A673 (cell line): ENCODE measurements around the gene PPT1.

Experiments used
- EZH2 ChIP-seq: fragments of 200-600 bp; sonication (generic); IDR thresholded peaks from 2 replicates; pipeline ENCODE4 v1.6.1; 2017; ENCODE audit warnings: borderline replicate concordance, low read depth, mild to moderate bottlenecking, mixed read lengths, antibody characterized with exemption, low read length; ENCODE audit not compliant: poor library complexity, severe bottlenecking
- TF ChIP-seq, protein P1 (sequence below): fragments of 300-800, 200-600 bp; sonication (generic); conservative IDR thresholded peaks from 2 replicates; pipeline ENCODE4 v1.5.1; 2017; ENCODE audit warnings: low read depth, mild to moderate bottlenecking, antibody characterized with exemption, low read length, moderate library complexity, mixed read lengths

DNA sequence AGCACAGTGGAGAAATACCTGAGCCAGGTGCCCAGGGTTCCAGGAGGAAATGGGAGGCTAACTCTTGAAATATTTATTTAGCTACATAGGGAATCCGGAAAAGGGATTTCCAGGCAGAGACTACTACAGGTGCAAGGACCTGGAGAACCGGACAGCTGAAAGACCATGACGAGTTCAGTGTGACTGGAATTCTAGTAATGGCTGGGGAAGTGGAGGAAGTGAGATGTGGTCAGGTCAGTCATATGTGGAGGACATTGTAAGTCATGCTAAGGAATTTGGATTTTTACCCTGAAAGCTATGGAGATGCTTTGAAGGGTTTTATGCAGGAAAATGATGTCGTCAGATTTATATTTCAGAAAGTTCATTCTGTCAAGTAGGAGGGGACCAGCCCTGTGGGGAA is 54.7 kb downstream of the PPT1 start:
- no peak for TF ChIP-seq EZH2
- TF ChIP-seq, protein P1, sequence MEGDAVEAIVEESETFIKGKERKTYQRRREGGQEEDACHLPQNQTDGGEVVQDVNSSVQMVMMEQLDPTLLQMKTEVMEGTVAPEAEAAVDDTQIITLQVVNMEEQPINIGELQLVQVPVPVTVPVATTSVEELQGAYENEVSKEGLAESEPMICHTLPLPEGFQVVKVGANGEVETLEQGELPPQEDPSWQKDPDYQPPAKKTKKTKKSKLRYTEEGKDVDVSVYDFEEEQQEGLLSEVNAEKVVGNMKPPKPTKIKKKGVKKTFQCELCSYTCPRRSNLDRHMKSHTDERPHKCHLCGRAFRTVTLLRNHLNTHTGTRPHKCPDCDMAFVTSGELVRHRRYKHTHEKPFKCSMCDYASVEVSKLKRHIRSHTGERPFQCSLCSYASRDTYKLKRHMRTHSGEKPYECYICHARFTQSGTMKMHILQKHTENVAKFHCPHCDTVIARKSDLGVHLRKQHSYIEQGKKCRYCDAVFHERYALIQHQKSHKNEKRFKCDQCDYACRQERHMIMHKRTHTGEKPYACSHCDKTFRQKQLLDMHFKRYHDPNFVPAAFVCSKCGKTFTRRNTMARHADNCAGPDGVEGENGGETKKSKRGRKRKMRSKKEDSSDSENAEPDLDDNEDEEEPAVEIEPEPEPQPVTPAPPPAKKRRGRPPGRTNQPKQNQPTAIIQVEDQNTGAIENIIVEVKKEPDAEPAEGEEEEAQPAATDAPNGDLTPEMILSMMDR = no peak
